Ishikawa (cell line): ENCODE data around the gene PHF24.

Experiments
- CEBPB ChIP-seq: IDR thresholded peaks from 2 replicates; pipeline ENCODE4 v1.6.1; 2012
- CREB1 ChIP-seq: IDR thresholded peaks from 2 replicates; pipeline ENCODE4 v1.6.1; 2012; ENCODE audit warnings: low read depth
- EGR1 ChIP-seq: IDR thresholded peaks from 2 replicates; pipeline ENCODE4 v1.6.1; 2012
- EP300 ChIP-seq: IDR thresholded peaks from 2 replicates; pipeline ENCODE4 v1.6.1; 2012; ENCODE audit warnings: borderline replicate concordance
- FOXM1 ChIP-seq: IDR thresholded peaks from 2 replicates; pipeline ENCODE4 v1.6.1; 2012; ENCODE audit warnings: low read depth, borderline replicate concordance
- NFIC ChIP-seq: IDR thresholded peaks from 2 replicates; pipeline ENCODE4 v1.6.1; 2012
- RAD21 ChIP-seq: IDR thresholded peaks from 2 replicates; pipeline ENCODE4 v1.6.1; 2012; ENCODE audit warnings: low read depth
- TAF1 ChIP-seq: IDR thresholded peaks from 2 replicates; pipeline ENCODE4 v1.6.1; 2012; ENCODE audit warnings: low read depth, mild to moderate bottlenecking
- TCF12 ChIP-seq: IDR thresholded peaks from 2 replicates; pipeline ENCODE4 v1.6.1; 2012; ENCODE audit warnings: low read depth
- TEAD4 ChIP-seq: IDR thresholded peaks from 2 replicates; pipeline ENCODE4 v1.6.1; 2012
- USF1 ChIP-seq: IDR thresholded peaks from 2 replicates; pipeline ENCODE4 v1.6.1; 2012
- YY1 ChIP-seq: IDR thresholded peaks from 2 replicates; pipeline ENCODE4 v1.6.1; 2012; ENCODE audit warnings: low read depth
- ZBTB7A ChIP-seq: IDR thresholded peaks from 2 replicates; pipeline ENCODE4 v1.6.1; 2012; ENCODE audit warnings: low read depth
- TF ChIP-seq, protein P1 (sequence below): IDR thresholded peaks from 2 replicates; pipeline ENCODE4 v1.6.1; 2012; ENCODE audit warnings: low read depth, mild to moderate bottlenecking
- TF ChIP-seq, protein P2 (sequence below): IDR thresholded peaks from 2 replicates; pipeline ENCODE4 v1.6.1; 2012

Gene PHF24

GRCh38 chr9:35010351-35010958 is 52.4 kb downstream of the PHF24 start:
- TF ChIP-seq TAF1 (no peak), RAD21 (no peak)

DNA sequence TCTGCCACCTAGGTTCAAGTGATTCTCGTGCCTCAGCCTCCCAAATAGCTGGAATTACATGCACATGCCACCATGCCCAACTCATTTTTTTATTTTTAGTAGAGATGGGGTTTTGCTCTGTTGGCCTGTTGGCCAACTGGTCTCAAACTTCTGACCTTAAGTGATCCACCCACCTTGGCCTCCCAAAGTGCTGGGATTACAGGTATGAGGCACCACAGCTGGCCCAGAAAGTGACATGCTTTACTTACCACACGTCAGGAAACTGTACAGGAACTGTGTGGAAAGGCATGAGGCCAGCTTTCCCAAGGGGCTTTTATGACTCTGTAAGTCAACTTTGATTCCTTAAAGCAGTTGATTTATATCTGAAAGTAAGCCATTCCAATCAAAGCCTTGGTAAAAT is 56.4 kb downstream of the PHF24 start:
- no peak for TF ChIP-seq TCF12
- TF ChIP-seq, protein P1, sequence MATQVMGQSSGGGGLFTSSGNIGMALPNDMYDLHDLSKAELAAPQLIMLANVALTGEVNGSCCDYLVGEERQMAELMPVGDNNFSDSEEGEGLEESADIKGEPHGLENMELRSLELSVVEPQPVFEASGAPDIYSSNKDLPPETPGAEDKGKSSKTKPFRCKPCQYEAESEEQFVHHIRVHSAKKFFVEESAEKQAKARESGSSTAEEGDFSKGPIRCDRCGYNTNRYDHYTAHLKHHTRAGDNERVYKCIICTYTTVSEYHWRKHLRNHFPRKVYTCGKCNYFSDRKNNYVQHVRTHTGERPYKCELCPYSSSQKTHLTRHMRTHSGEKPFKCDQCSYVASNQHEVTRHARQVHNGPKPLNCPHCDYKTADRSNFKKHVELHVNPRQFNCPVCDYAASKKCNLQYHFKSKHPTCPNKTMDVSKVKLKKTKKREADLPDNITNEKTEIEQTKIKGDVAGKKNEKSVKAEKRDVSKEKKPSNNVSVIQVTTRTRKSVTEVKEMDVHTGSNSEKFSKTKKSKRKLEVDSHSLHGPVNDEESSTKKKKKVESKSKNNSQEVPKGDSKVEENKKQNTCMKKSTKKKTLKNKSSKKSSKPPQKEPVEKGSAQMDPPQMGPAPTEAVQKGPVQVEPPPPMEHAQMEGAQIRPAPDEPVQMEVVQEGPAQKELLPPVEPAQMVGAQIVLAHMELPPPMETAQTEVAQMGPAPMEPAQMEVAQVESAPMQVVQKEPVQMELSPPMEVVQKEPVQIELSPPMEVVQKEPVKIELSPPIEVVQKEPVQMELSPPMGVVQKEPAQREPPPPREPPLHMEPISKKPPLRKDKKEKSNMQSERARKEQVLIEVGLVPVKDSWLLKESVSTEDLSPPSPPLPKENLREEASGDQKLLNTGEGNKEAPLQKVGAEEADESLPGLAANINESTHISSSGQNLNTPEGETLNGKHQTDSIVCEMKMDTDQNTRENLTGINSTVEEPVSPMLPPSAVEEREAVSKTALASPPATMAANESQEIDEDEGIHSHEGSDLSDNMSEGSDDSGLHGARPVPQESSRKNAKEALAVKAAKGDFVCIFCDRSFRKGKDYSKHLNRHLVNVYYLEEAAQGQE, result no peak
- no peak for TF ChIP-seq YY1
- no peak for TF ChIP-seq TEAD4
- TF ChIP-seq, protein P2, sequence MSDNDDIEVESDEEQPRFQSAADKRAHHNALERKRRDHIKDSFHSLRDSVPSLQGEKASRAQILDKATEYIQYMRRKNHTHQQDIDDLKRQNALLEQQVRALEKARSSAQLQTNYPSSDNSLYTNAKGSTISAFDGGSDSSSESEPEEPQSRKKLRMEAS, result no peak
- no peak for TF ChIP-seq RAD21
- no peak for TF ChIP-seq EP300
- TF ChIP-seq USF1, result no peak
- TF ChIP-seq CEBPB, result no peak
- no peak for TF ChIP-seq FOXM1
- no peak for TF ChIP-seq NFIC
- TF ChIP-seq ZBTB7A, result no peak
- no peak for TF ChIP-seq EGR1
- TF ChIP-seq CREB1, result no peak
- no peak for TF ChIP-seq TAF1

DNA sequence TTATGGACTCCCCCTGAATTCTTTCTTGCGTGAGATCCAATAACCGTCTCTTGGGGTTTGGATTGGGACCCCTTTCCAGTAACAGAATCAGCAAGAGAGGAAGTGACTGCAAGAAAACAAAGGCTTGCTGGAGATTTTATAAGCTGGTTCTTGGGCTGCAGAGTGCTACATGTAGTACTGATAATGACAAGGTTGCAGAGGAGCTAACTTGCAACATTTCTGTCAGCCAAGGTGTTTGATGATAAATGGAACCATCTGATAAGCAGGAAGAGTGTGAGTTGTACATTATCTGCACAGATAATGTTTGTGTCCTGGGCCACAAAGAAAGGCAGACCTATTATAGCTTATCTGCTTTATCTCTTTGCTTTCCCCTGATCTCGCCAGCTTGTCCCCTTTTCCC is 68.6 kb downstream of the PHF24 start:
- TF ChIP-seq TAF1 (no peak), FOXM1 (no peak), TCF12 (no peak), CEBPB (no peak), CREB1 (no peak), ZBTB7A (no peak), NFIC (no peak), EP300 (no peak), RAD21 (no peak), YY1 (no peak), USF1 (no peak), EGR1 (no peak), TEAD4 (no peak)
- TF ChIP-seq, protein P2, result no peak
- TF ChIP-seq, protein P1, result no peak

- TF ChIP-seq USF1 (no peak), NFIC (no peak), CREB1 (no peak), TEAD4 (no peak), CEBPB (no peak), TAF1 (no peak), RAD21 (no peak), YY1 (no peak), EP300 (no peak), EGR1 (no peak), TCF12 (no peak), FOXM1 (no peak), ZBTB7A (no peak)
- TF ChIP-seq, protein P1, result no peak
- TF ChIP-seq, protein P2, result no peak
Measured at GRCh38 chr9:35027374-35027773, 69.3 kb downstream of the PHF24 start.
